ENCODE measurements around the gene KDM4C.

GRCh38 chr9:6893350-6894131 is 135.8 kb downstream of the KDM4C start:
- TF ChIP-seq CTCF (conservative IDR thresholded peaks at IDR 0.05; ENCODE audit: low read length) (no peak), EZH2phosphoT487 (IDR thresholded peaks at IDR 0.05; ENCODE audit: borderline replicate concordance, low read depth, low read length) (no peak)
